ENCODE measurements around the gene DAPK1.

Gene DAPK1

GRCh38 chr9:87618226-87618625 is 120.6 kb downstream of the DAPK1 start:
- DNase-seq, result no peak

- no peak for DNase-seq
Observed at GRCh38 chr9:87618931-87619330, 121.3 kb downstream of the DAPK1 start.

GRCh38 chr9:87619346-87619745 is 121.7 kb downstream of the DAPK1 start:
- no peak for DNase-seq

GRCh38 chr9:87620731-87621322 is 123.2 kb downstream of the DAPK1 start:
- DNase-seq, result no peak

GRCh38 chr9:87622098-87622497 is 124.4 kb downstream of the DAPK1 start:
- no peak for DNase-seq

- no peak for DNase-seq
Observed at GRCh38 chr9:87622923-87623322, 125.3 kb downstream of the DAPK1 start.

GRCh38 chr9:87628346-87628745 is 130.7 kb downstream of the DAPK1 start:
- no peak for DNase-seq

- DNase-seq, result no peak
Observed at GRCh38 chr9:87629104-87629503, 131.4 kb downstream of the DAPK1 start.

- DNase-seq, result no peak
Observed at GRCh38 chr9:87630266-87630665, 132.6 kb downstream of the DAPK1 start.

GRCh38 chr9:87630846-87631245 is 133.2 kb downstream of the DAPK1 start:
- DNase-seq, result no peak

- no peak for DNase-seq
Observed at GRCh38 chr9:87635656-87636501, 138.2 kb downstream of the DAPK1 start.

- no peak for DNase-seq
Observed at GRCh38 chr9:87638292-87638691, 140.6 kb downstream of the DAPK1 start.

- DNase-seq, result no peak
Observed at GRCh38 chr9:87639949-87640348, 142.3 kb downstream of the DAPK1 start.

- DNase-seq, result no peak
Observed at GRCh38 chr9:87640385-87640795, 142.7 kb downstream of the DAPK1 start.

- DNase-seq, result no peak
Observed at GRCh38 chr9:87641067-87641466, 143.4 kb downstream of the DAPK1 start.

GRCh38 chr9:87642330-87643106 is 144.9 kb downstream of the DAPK1 start:
- DNase-seq, result no peak

GRCh38 chr9:87643107-87643650 is 145.5 kb downstream of the DAPK1 start:
- DNase-seq, result no peak

- no peak for DNase-seq
Observed at GRCh38 chr9:87643778-87644570, 146.3 kb downstream of the DAPK1 start.

- no peak for DNase-seq
Observed at GRCh38 chr9:87644659-87645058, 147.0 kb downstream of the DAPK1 start.

- DNase-seq, result no peak
Observed at GRCh38 chr9:87646546-87646945, 148.9 kb downstream of the DAPK1 start.

GRCh38 chr9:87647114-87647513 is 149.4 kb downstream of the DAPK1 start:
- DNase-seq, result no peak

GRCh38 chr9:87648606-87649005 is 150.9 kb downstream of the DAPK1 start:
- no peak for DNase-seq

Measured in SW 1271 (cell line).